ENCODE data around the gene HERC5. TPM values are rescaled to one million over a fixed set of nuclear protein-coding genes. Genes with fewer than 3 reads are reported as not detected.
A peak's percentile ranks its signal among the peaks of the same experiment; 100 is the strongest.

The HERC5 gene
- total RNA-seq, 4 donors from 2014 or later = 2.9 to 4.5 (median 3.9) TPM

GRCh38 chr4:88449290-88449689, 7.6 kb upstream of the HERC5 start:
- Histone ChIP-seq H3K27ac (replicated peaks in 1 of 4) (no peak overlapping the region), H3K36me3 (no peaks in the 10 kb centered on the region), H3K4me3 (no peak overlapping the region), H3K4me1 (no peaks in the 10 kb centered on the region), H3K27me3 (no peaks in the 10 kb centered on the region), H3K9me3 (no peaks in the 10 kb centered on the region)
- TF ChIP-seq POLR2A (IDR thresholded peaks at IDR 0.05; ENCODE audit: low read depth) (no peak), CTCF (IDR thresholded peaks at IDR 0.05) (no peak), EP300 (IDR thresholded peaks at IDR 0.05) (no peak), POLR2AphosphoS5 (IDR thresholded peaks at IDR 0.05) (no peak)
- intact Hi-C loops (cut with DNase I) = no loop called here
- no peak for DNase-seq (ENCODE audit: extremely low spot score)

- no peak for DNase-seq (ENCODE audit: extremely low spot score)
- WGBS = 57% methylated on average over 1 of the region's 2 CpGs
- H3K4me1 ChIP-seq = peaks cover 0 to 4% (median 2%) of the 10 kb centered on the region in 4 donors
- H3K36me3 ChIP-seq = no peaks in the 10 kb centered on the region
- no peak for TF ChIP-seq POLR2AphosphoS5 (IDR thresholded peaks at IDR 0.05)
- no peak for TF ChIP-seq POLR2A (IDR thresholded peaks at IDR 0.05; ENCODE audit: low read depth)
- no peak for TF ChIP-seq CTCF (IDR thresholded peaks at IDR 0.05)
- TF ChIP-seq EP300 (IDR thresholded peaks at IDR 0.05) = no peak
- no peak overlapping the region for H3K4me3 ChIP-seq
- intact Hi-C loops (cut with DNase I) = no loop called here
- H3K27ac ChIP-seq (replicated peaks in 1 of 4) = no peak overlapping the region
- H3K9me3 ChIP-seq = no peaks in the 10 kb centered on the region
- H3K27me3 ChIP-seq = no peaks in the 10 kb centered on the region
Measured at GRCh38 chr4:88451205-88451604, 5.7 kb upstream of the HERC5 start.

GRCh38 chr4:88452912-88453311, 4.0 kb upstream of the HERC5 start:
- Histone ChIP-seq H3K4me1 (peaks cover 0 to 15% (median 11%) of the 10 kb centered on the region in 4 donors), H3K27ac (replicated peaks in 1 of 4) (no peak overlapping the region), H3K27me3 (no peaks in the 10 kb centered on the region), H3K36me3 (no peaks in the 10 kb centered on the region), H3K9me3 (no peaks in the 10 kb centered on the region), H3K4me3 (no peak overlapping the region)
- no peak for DNase-seq (ENCODE audit: extremely low spot score)
- intact Hi-C loops (cut with DNase I) = no loop called here
- TF ChIP-seq POLR2A (IDR thresholded peaks at IDR 0.05; ENCODE audit: low read depth) (no peak), EP300 (IDR thresholded peaks at IDR 0.05) (no peak), CTCF (IDR thresholded peaks at IDR 0.05) (no peak), POLR2AphosphoS5 (IDR thresholded peaks at IDR 0.05) (no peak)
- 76% methylated on average over 2 of the region's 2 CpGs for WGBS

GRCh38 chr4:88457307-88458103, 586 bp downstream of the HERC5 start:
- Histone ChIP-seq H3K27ac (replicated peaks in 1 of 4) (peak overlapping the region; percentile 71 to 91 (median 85)), H3K27me3 (no peaks in the 10 kb centered on the region), H3K4me3 (peak overlapping the region; percentile 77 to 90 (median 81)), H3K4me1 (peaks cover 0 to 17% (median 14%) of the 10 kb centered on the region in 4 donors), H3K36me3 (peaks cover 0 to 6% (median 0%) of the 10 kb centered on the region in 4 donors), H3K9me3 (no peaks in the 10 kb centered on the region)
- TF ChIP-seq EP300 (IDR thresholded peaks at IDR 0.05) = no peak
- no peak for TF ChIP-seq POLR2AphosphoS5 (IDR thresholded peaks at IDR 0.05)
- no peak for DNase-seq (ENCODE audit: extremely low spot score)
- intact Hi-C loops (cut with DNase I) = loop anchor here (5.0 kb wide), 4 partner anchors 65 to 240 kb away; partner anchors contain the start of genes HERC6, PPM1K and PYURF
- WGBS = 20% methylated on average over 16 of the region's 75 CpGs

GRCh38 chr4:88458104-88458740, 1.3 kb downstream of the HERC5 start:
- no peak for DNase-seq (ENCODE audit: extremely low spot score)
- Histone ChIP-seq H3K4me1 (peaks cover 0 to 17% (median 14%) of the 10 kb centered on the region in 4 donors), H3K36me3 (peaks cover 0 to 8% (median under 1%) of the 10 kb centered on the region in 4 donors), H3K27me3 (no peaks in the 10 kb centered on the region), H3K4me3 (peak overlapping the region; percentile 77 to 90 (median 81)), H3K27ac (replicated peaks in 1 of 4) (peak overlapping the region; percentile 71 to 91 (median 85)), H3K9me3 (no peaks in the 10 kb centered on the region)
- intact Hi-C loops (cut with DNase I) = loop anchor here (5.0 kb wide), 4 partner anchors 64 to 241 kb away; partner anchors contain the start of genes HERC6, PPM1K and PYURF
- 58% methylated on average over 7 of the region's 7 CpGs for WGBS
- TF ChIP-seq POLR2AphosphoS5 (IDR thresholded peaks at IDR 0.05) (no peak), POLR2A (IDR thresholded peaks at IDR 0.05; ENCODE audit: low read depth) (no peak), CTCF (IDR thresholded peaks at IDR 0.05) (no peak), EP300 (IDR thresholded peaks at IDR 0.05) (no peak)

All from esophagus muscularis mucosa (tissue), 4 donors.